ENCODE measurements around the gene MTOR.

Gene MTOR

GRCh38 chr1:11293856-11294255 is 31.5 kb upstream of the MTOR start:
- peaks cover 46% of the 10 kb centered on the region for H3K36me3 Mint-ChIP-seq (ENCODE audit: low read depth)
- no peak overlapping the region for H3K4me3 Mint-ChIP-seq
- peaks cover 8% of the 10 kb centered on the region for H3K4me1 Mint-ChIP-seq
- H3K9me3 Mint-ChIP-seq = no peaks in the 10 kb centered on the region
- peaks cover 3% of the 10 kb centered on the region for H3K27me3 Mint-ChIP-seq (ENCODE audit: low read depth)
- no peak overlapping the region for H3K27ac Mint-ChIP-seq
- TF ChIP-seq CTCF (IDR thresholded peaks at IDR 0.05; ENCODE audit: unreplicated experiment in 3 of 3) = no peak

GRCh38 chr1:11291049-11291448 is 28.7 kb upstream of the MTOR start:
- Mint-ChIP-seq H3K36me3 (ENCODE audit: low read depth) (peaks cover 51% of the 10 kb centered on the region), H3K4me1 (peaks cover 21% of the 10 kb centered on the region), H3K27me3 (ENCODE audit: low read depth) (peaks cover 3% of the 10 kb centered on the region), H3K27ac (no peak overlapping the region), H3K9me3 (no peaks in the 10 kb centered on the region), H3K4me3 (no peak overlapping the region)
- no peak for TF ChIP-seq CTCF (IDR thresholded peaks at IDR 0.05; ENCODE audit: unreplicated experiment in 3 of 3)

- Mint-ChIP-seq H3K4me1 (peaks cover 25% of the 10 kb centered on the region), H3K27me3 (ENCODE audit: low read depth) (peaks cover 3% of the 10 kb centered on the region), H3K27ac (no peak overlapping the region), H3K4me3 (no peak overlapping the region), H3K9me3 (no peaks in the 10 kb centered on the region), H3K36me3 (ENCODE audit: low read depth) (peaks cover 43% of the 10 kb centered on the region)
- TF ChIP-seq CTCF (IDR thresholded peaks at IDR 0.05; ENCODE audit: unreplicated experiment in 3 of 3) = no peak
Measured at GRCh38 chr1:11289064-11289463, 26.7 kb upstream of the MTOR start.

GRCh38 chr1:11286735-11287410 is 24.5 kb upstream of the MTOR start:
- Mint-ChIP-seq H3K9me3 (peaks cover under 1% of the 10 kb centered on the region), H3K4me1 (peaks cover 26% of the 10 kb centered on the region), H3K4me3 (no peak overlapping the region), H3K27ac (peak overlapping the region in 1 of 3 experiments; percentile 8), H3K27me3 (ENCODE audit: low read depth) (no peaks in the 10 kb centered on the region), H3K36me3 (ENCODE audit: low read depth) (peaks cover 37% of the 10 kb centered on the region)
- no peak for TF ChIP-seq CTCF (IDR thresholded peaks at IDR 0.05; ENCODE audit: unreplicated experiment in 3 of 3)

- H3K36me3 Mint-ChIP-seq (ENCODE audit: low read depth) = peaks cover 40% of the 10 kb centered on the region
- H3K4me1 Mint-ChIP-seq = peaks cover 30% of the 10 kb centered on the region
- H3K4me3 Mint-ChIP-seq = no peak overlapping the region
- H3K9me3 Mint-ChIP-seq = peaks cover 4% of the 10 kb centered on the region
- peak overlapping the region in 1 of 3 experiments; percentile 8 for H3K27ac Mint-ChIP-seq
- H3K27me3 Mint-ChIP-seq (ENCODE audit: low read depth) = no peaks in the 10 kb centered on the region
- peak; percentile 38 to 49 (median 42) for TF ChIP-seq CTCF (IDR thresholded peaks at IDR 0.05; ENCODE audit: unreplicated experiment in 3 of 3)
Measured at GRCh38 chr1:11285883-11286734, 23.8 kb upstream of the MTOR start.

All from nephron (organoid).